Natural killer cell treated with Interleukin-12 subunit alpha and Interleukin-12 subunit beta and Interleukin-15 and Interleukin-18, amount 100 ng/mL, for 72 hours (primary cell): Measurements from ENCODE around the gene OR51M1. TPM values are rescaled to one million over a fixed set of nuclear protein-coding genes. Genes with fewer than 3 reads are reported as not detected.
"Not testable (repeated sequence)": the region's sequence is repeated elsewhere in the genome, so short reads cannot be mapped to it uniquely, and the experiment has no call there.

Experiments
- ATAC-seq, 2 donors: fragments of 150-1000 bp; cut with Tn5 transposase in 1 of 2; sonication (Bioruptor Pico), chemical (Tn5 transposase) in 1 of 2; 2 replicates each; pipeline ENCODE4 v1.10.0; 2021
- DNase-seq: peaks from one replicate; pipeline ENCODE4 v3.0.0; 2022; ENCODE audit warnings: low spot score
- H3K27ac Mint-ChIP-seq, 2 donors: 1 replicate in 1 of 2; 2 replicates in 1 of 2; pipeline ENCODE4 v1.8.0; 2022; ENCODE audit warnings: mixed read lengths in 2 of 2, mild to moderate bottlenecking in 1 of 2, moderate library complexity in 1 of 2
- H3K27me3 Mint-ChIP-seq, 2 donors: 1 replicate in 1 of 2; 2 replicates in 1 of 2; pipeline ENCODE4 v1.8.0; 2022; ENCODE audit warnings: mixed read lengths in 2 of 2
- H3K36me3 Mint-ChIP-seq: one replicate; pipeline ENCODE4 v1.8.0; 2022; ENCODE audit warnings: mixed read lengths
- H3K4me1 Mint-ChIP-seq, 2 donors: 1 replicate in 1 of 2; 2 replicates in 1 of 2; pipeline ENCODE4 v1.8.0; 2022; ENCODE audit warnings: low read depth in 2 of 2, mixed read lengths in 2 of 2, mild to moderate bottlenecking in 1 of 2
- H3K4me3 Mint-ChIP-seq: one replicate; pipeline ENCODE4 v1.8.0; 2022; ENCODE audit warnings: mixed read lengths
- H3K9me3 Mint-ChIP-seq: 2 replicates; pipeline ENCODE4 v1.8.0; 2022; ENCODE audit warnings: mixed read lengths
- total RNA-seq, 2 donors: library from RNA; stranded (reverse); gene quantifications; one replicate each; pipeline ENCODE4 v1.2.3, GENCODE V29; 2022

OR51M1 gene
- total RNA-seq, 2 donors from 2014 or later = not detected

DNA sequence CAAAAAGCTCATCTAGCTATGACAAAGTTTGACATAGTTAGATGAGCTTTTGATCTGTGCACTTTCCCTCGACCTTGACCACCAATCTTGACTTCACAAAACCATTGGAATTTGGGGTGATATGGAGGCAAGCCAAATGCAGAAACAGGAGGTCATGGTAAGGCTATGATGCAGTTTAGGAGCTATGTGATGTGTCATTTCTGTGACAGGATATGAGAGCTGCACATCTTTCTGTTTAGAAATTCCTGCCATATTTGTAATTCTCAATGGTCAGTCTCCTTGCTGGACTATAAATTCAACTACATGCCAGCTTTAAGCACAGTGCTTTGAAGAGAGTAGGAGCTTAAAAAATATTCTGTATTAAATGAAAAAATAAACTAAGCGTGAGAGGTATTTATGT, 19.4 kb upstream of the OR51M1 start:
- Mint-ChIP-seq H3K4me3 (no peak overlapping the region), H3K9me3 (peaks cover 2% of the 10 kb centered on the region), H3K27ac (no peak overlapping the region), H3K4me1 (no peaks in the 10 kb centered on the region), H3K36me3 (no peaks in the 10 kb centered on the region), H3K27me3 (peaks cover 2 to 17% of the 10 kb centered on the region in 2 donors)
- DNase-seq (no peak), ATAC-seq (no peak)

DNA sequence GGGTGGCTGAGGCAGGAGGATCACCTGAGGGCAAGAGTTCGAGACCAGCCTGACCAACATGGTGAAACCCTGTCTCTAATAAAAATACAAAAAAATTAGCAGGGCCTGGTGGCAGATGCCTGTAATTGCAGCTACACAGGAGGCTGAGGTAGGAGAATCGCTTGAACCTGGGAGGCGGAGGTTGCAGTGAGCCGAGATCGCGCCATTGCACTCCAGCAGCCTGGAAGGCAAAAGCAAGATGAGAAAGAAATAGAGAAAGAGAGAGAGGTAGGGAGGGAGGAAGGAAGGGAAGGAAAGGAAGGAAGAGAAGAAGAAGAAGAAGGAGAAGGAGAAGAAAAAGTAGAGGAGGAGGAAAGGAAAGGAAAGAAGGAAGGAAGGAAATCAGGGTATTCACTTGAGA, 17.2 kb upstream of the OR51M1 start:
- H3K4me1 Mint-ChIP-seq, DNase-seq, ATAC-seq, H3K9me3 Mint-ChIP-seq, H3K27ac Mint-ChIP-seq, H3K36me3 Mint-ChIP-seq, H3K4me3 Mint-ChIP-seq: not testable (repeated sequence)
- H3K27me3 Mint-ChIP-seq = peaks cover 2 to 17% of the 10 kb centered on the region in 2 donors

DNA sequence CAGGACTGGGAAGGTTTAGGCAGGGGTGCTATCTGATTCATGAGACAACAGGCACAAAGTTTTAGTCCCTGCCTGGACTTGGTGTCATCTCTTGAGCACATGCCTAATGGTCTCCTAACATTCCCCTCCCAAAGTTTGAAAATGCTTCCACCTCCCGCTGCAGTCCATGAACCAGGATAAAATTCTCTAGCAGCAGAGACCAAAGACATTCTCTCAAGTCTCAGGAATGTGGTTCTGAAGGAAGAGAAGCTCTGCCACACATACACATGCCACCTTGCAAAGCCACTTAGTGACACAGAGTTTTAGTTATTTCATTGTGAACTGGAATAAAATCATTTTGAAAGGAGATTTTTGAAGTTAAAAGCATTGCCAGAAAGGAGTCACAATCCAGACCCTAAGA, 16.8 kb upstream of the OR51M1 start:
- H3K4me3 Mint-ChIP-seq = no peak overlapping the region
- no peak for DNase-seq
- peaks cover 2 to 17% of the 10 kb centered on the region in 2 donors for H3K27me3 Mint-ChIP-seq
- no peaks in the 10 kb centered on the region for H3K36me3 Mint-ChIP-seq
- no peaks in the 10 kb centered on the region for H3K4me1 Mint-ChIP-seq
- peaks cover 2% of the 10 kb centered on the region for H3K9me3 Mint-ChIP-seq
- no peak for ATAC-seq
- no peak overlapping the region for H3K27ac Mint-ChIP-seq

DNA sequence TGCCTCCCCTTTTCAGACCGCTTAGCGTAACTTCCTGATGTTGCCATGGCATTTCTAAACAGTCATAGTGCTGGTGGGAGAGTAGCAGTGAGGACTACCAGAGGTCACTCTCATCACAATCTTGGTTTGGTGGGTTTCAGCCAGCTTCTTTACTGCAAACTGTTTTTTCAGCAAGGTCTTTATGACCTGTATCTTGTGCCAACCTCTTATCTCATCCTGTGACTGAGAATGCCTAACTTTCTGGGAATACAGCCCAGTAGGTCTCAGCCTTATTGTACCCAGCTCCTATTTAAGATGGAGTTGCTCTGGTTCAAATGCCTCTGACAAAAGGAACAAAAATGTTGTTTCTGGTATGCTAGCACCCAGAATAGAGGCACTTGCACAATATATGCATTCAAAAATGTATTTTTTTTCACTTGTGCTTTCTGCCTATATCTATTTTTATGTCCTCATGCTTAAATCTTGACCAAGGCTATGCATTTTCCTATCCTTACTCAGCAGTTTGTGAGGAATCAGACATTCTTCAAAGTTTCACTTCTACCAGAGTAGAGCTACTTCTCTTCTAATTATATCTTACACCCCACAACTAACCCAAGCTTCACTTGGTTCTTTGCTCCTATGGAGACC, 16.1 kb upstream of the OR51M1 start:
- Mint-ChIP-seq H3K9me3 (peaks cover 2% of the 10 kb centered on the region), H3K36me3 (no peaks in the 10 kb centered on the region)
- ATAC-seq = no peak

DNA sequence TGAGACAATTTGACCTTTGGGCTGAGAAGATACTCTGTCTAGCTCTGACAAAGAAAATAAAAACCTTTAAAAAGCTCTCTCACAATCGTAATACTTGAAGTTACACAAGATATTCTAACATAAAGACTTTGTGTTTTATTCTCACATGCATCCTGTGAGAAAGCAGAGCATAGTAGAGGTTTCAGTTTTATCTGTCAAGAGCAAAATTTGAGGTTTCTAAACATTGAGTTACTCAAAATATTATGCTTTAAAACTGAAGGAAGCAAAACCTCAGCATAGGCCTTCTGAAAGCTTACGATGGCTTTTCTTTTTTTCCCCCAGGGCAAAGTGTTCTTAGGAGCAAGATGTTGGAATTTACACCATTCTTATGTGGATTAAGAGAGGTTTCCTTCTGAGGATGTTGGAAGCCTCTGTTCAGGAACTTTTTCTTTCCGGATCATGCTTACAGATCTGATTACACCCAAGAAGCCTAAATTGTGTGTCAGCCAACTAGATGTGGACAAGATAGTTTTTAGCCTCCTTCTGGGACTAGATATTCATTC, 15.0 kb upstream of the OR51M1 start:
- Mint-ChIP-seq H3K9me3 (peaks cover 2% of the 10 kb centered on the region), H3K27me3 (peaks cover 2 to 17% of the 10 kb centered on the region in 2 donors), H3K4me1 (no peaks in the 10 kb centered on the region), H3K27ac (no peak overlapping the region), H3K4me3 (no peak overlapping the region), H3K36me3 (no peaks in the 10 kb centered on the region)
- ATAC-seq (no peak), DNase-seq (no peak)

More for the DNA sequence above, 16.1 kb upstream of the OR51M1 start:
- no peak overlapping the region for H3K27ac Mint-ChIP-seq
- no peak for DNase-seq
- peaks cover 2 to 17% of the 10 kb centered on the region in 2 donors for H3K27me3 Mint-ChIP-seq
- H3K4me3 Mint-ChIP-seq = no peak overlapping the region
- H3K4me1 Mint-ChIP-seq = no peaks in the 10 kb centered on the region

DNA sequence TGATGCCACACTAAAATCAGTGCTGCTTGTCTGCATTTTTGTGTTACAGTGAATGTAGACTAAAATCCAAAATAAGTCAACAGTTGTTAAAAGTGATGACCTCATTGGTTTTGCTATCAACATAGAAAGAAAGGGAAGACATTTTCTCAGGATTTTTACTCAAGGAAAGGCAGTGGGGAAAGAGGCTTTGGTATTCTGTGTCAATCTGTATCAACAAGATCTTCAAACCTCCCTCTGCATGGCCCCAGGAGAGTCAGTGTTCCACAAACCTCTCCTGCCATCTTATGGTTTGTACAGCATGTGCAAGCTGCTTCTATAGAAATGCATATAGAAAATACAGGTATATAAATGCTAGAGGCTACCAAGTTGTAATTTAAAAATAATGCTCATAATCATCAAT, 13.8 kb upstream of the OR51M1 start:
- H3K27ac Mint-ChIP-seq = no peak overlapping the region
- ATAC-seq (no peak), DNase-seq (no peak)
- no peak overlapping the region for H3K4me3 Mint-ChIP-seq
- H3K4me1 Mint-ChIP-seq = no peaks in the 10 kb centered on the region
- H3K36me3 Mint-ChIP-seq = no peaks in the 10 kb centered on the region
- H3K27me3 Mint-ChIP-seq = peaks cover 2 to 17% of the 10 kb centered on the region in 2 donors
- H3K9me3 Mint-ChIP-seq = peaks cover 2% of the 10 kb centered on the region

DNA sequence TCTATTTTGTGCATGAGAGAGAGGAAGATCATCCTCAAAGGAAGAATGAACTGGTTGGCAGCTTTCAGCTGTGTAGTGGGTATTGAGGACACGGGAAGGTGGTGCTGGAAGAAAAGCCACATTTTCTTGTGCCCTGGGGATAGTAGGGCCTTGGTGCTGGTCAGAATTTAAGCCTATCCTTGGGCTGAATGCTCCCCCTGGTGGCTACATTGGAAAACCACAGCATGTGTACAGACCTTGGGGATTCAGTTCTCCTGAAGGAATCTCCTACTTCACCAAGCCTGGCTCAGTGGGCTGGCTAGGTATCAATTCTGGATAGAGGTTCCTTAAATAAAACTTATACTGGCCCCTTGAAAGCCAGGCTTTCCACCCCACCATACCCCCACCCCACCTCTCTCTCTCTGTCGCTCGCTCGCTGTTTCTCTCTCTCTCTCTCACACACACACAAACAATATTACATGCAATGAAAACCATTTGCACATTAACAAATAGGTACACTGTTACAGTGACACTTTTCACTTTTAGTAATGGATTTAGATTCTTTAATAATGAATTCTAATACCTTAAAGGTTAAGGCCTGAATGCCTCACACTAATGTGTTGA, 2.8 kb upstream of the OR51M1 start:
- H3K27ac Mint-ChIP-seq = no peak overlapping the region
- H3K9me3 Mint-ChIP-seq = no peaks in the 10 kb centered on the region
- ATAC-seq = peak in 1 of 2 donors; percentile 52
- no peak for DNase-seq
- H3K36me3 Mint-ChIP-seq = no peaks in the 10 kb centered on the region
- no peaks in the 10 kb centered on the region for H3K4me1 Mint-ChIP-seq
- no peak overlapping the region for H3K4me3 Mint-ChIP-seq
- peaks cover 0 to 7% of the 10 kb centered on the region in 2 donors for H3K27me3 Mint-ChIP-seq

DNA sequence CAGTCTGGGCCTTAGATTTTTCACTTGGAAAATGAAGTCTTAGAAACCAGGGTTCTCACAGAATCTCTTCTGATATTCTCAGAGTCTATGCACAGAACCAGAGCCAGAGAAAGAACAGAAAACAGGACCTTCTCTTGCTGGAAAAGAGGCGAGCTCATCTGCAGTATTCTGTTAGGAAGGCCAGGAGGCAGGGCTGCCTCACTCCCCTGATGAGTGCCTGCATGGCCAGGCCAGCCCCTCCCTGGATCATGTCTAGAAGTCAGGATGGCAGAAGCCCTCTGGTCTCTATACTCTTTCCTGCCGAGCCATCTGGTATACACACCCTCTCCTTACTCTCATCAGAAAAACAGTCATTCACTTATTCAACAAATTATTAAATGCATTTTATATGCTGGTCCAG, 723 bp downstream of the OR51M1 start:
- Mint-ChIP-seq H3K27ac (no peak overlapping the region), H3K9me3 (no peaks in the 10 kb centered on the region), H3K4me3 (no peak overlapping the region), H3K36me3 (no peaks in the 10 kb centered on the region), H3K4me1 (no peaks in the 10 kb centered on the region), H3K27me3 (peaks cover 0 to 3% of the 10 kb centered on the region in 2 donors)
- DNase-seq = no peak
- no peak for ATAC-seq

DNA sequence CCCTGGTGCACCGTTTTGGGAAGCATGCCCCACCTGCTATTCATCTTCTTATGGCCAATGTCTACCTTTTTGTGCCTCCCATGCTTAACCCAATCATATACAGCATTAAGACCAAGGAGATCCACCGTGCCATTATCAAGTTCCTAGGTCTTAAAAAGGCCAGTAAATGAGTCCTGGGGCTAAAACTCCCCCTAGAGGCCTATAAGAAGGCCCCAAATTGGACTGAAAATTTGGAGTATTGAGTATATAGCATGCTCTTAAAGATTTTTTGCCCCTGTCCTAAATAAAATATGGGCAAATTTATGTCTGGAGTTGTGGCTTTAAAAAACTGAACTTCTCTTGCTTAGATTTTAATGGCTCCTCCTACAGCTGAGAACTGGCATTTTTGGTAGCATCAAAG, 6.6 kb downstream of the OR51M1 start:
- ATAC-seq (no peak), DNase-seq (no peak)
- no peaks in the 10 kb centered on the region for H3K36me3 Mint-ChIP-seq
- no peaks in the 10 kb centered on the region for H3K27me3 Mint-ChIP-seq
- H3K4me1 Mint-ChIP-seq = no peaks in the 10 kb centered on the region
- H3K9me3 Mint-ChIP-seq = peaks cover 3% of the 10 kb centered on the region
- no peak overlapping the region for H3K4me3 Mint-ChIP-seq
- no peak overlapping the region for H3K27ac Mint-ChIP-seq

DNA sequence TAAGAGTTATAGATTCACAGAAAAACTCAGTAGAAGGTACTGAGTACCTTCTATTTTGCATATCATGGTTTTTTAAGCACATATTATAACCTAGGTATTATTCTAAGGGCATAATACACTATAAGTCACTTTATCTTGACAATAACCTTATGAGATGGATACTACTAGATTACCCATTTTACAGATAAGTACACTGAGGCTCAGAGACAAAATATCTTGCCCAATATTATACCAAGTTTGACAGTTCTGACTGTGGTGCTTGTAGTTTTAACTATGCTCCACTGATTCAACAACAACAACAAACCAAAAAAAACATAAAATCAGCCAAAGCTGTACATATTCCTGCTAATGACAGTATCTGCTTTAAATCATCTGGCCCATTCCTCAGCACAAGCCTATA, 10.5 kb downstream of the OR51M1 start:
- DNase-seq (no peak), ATAC-seq (no peak)
- H3K4me3 Mint-ChIP-seq = no peak overlapping the region
- peaks cover 0 to 3% of the 10 kb centered on the region in 2 donors for H3K27me3 Mint-ChIP-seq
- no peak overlapping the region for H3K27ac Mint-ChIP-seq
- H3K4me1 Mint-ChIP-seq = no peaks in the 10 kb centered on the region
- H3K36me3 Mint-ChIP-seq = no peaks in the 10 kb centered on the region
- H3K9me3 Mint-ChIP-seq = peaks cover 3% of the 10 kb centered on the region

DNA sequence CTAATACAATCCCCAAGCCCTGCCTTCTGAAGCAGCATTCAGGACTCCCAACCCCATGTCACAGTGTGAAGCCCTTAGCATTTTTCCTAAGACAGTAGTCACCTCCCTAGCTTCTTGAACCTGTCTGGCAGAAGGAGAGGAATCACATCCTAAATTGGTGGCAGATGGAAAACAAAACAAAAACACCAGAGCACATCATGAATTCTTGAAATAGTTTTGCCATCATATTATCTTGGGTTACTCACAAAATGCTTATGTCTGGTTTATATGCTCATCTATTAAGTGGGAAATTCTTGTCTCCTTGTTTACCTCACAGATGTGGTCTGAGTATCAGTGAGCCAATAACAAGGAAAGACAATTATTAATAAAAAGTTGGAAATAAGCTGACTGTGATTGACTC, 15.3 kb downstream of the OR51M1 start:
- no peak for ATAC-seq
- DNase-seq = no peak
- Mint-ChIP-seq H3K4me3 (no peak overlapping the region), H3K36me3 (no peaks in the 10 kb centered on the region), H3K9me3 (peaks cover 10% of the 10 kb centered on the region), H3K4me1 (no peaks in the 10 kb centered on the region), H3K27me3 (peaks cover 0 to 3% of the 10 kb centered on the region in 2 donors), H3K27ac (no peak overlapping the region)

DNA sequence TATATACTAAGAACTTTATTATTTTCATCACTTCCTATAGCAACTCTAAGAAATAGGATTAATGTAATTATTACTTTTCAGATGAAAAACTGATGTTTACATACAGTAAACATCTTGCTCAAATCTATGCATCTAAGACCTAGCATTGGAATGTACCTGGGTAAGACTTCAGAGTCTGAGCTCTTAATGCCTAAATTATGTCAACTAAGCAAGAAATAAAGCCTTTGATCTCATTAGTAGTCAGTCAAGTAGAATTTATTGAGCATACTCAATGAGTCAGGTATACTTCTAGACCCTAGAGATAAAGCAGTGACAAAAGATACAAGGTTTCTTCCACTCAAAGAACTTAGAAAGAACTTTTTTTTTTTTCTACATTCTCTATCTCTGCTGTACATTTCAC, 21.6 kb downstream of the OR51M1 start:
- DNase-seq (no peak), ATAC-seq (no peak)
- no peaks in the 10 kb centered on the region for H3K4me1 Mint-ChIP-seq
- H3K9me3 Mint-ChIP-seq = peaks cover 10% of the 10 kb centered on the region
- peaks cover 12 to 30% of the 10 kb centered on the region in 2 donors for H3K27me3 Mint-ChIP-seq
- H3K27ac Mint-ChIP-seq = no peak overlapping the region
- no peaks in the 10 kb centered on the region for H3K36me3 Mint-ChIP-seq
- H3K4me3 Mint-ChIP-seq = no peak overlapping the region

DNA sequence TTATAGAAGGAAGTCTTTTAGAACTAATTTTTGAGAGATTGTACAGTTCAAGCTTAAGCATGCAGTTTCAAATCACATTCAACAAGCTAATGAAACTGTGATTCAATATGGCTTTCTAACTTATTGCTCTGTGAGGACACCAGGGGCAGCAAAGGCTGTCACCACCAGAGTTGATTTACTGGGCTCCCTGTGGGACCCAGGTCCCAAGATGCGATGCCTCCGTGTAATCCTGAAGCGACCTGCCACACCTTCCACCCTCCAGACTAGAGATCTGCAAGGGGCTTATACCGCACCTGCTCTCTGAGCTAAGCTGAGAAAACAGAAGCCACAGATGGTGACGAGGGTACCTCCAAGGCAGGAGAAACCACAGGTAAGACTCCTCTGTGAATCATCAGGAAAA, 37.4 kb downstream of the OR51M1 start:
- ATAC-seq (no peak), DNase-seq (no peak)

DNA sequence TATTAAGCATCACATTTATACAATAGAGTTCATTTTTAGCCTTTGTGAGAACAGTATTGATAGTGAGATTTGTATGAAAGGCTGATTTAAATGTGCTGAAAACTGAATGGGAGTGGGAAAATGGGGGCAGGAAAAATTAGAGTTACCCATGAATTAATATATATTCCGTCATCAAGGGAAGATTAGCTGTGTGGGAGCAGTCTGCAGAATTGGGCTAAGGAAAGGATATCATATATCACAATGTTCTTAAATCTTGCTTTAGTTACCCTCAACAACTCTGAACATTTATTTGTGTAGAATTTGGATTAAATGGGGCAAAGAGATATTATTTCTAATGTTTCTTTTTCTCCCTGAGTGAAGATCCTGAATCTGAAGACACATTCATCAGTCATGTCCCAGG, 38.2 kb downstream of the OR51M1 start, which contains the start of gene OR51Q1:
Gene OR51Q1 (plus strand): TSS at position 301 of the 400 bp plus-strand sequence. CDS start 90 bp downstream, at position 391.
- Mint-ChIP-seq H3K9me3 (peaks cover 4% of the 10 kb centered on the region), H3K4me3 (no peak within 1 kb of the TSS), H3K4me1 (no peaks in the 10 kb centered on the region), H3K27ac (no peak within 1 kb of the TSS), H3K27me3 (peaks cover 14 to 20% of the 10 kb centered on the region in 2 donors), H3K36me3 (no peaks in the 10 kb centered on the region)
- ATAC-seq (no peak), DNase-seq (no peak)

More for the DNA sequence above, 37.4 kb downstream of the OR51M1 start:
- Mint-ChIP-seq H3K4me3 (no peak overlapping the region), H3K36me3 (no peaks in the 10 kb centered on the region), H3K4me1 (no peaks in the 10 kb centered on the region), H3K9me3 (peaks cover 4% of the 10 kb centered on the region), H3K27me3 (peaks cover 13 to 20% of the 10 kb centered on the region in 2 donors), H3K27ac (no peak overlapping the region)
